Embryonic facial prominence (tissue), 1 donor: ENCODE measurements around the gene TMEM272.

Experiments used
- DNase-seq: peaks from one replicate; pipeline ENCODE4 v3.0.0-alpha.2; 2016; ENCODE audit errors: extremely low spot score

Gene TMEM272

GRCh38 chr13:51804295-51805172 is 40.4 kb downstream of the TMEM272 start:
- no peak for DNase-seq

GRCh38 chr13:51803422-51804294 is 41.3 kb downstream of the TMEM272 start, which contains the start of gene DHRS12:
TSS of gene DHRS12 (minus strand) at chr13:51804163. CDS start at chr13:51799659, 4,504 bp downstream.
- peak; percentile 81 for DNase-seq

GRCh38 chr13:51802631-51803418 is 42.2 kb downstream of the TMEM272 start:
- no peak for DNase-seq

GRCh38 chr13:51801631-51802099 is 43.3 kb downstream of the TMEM272 start:
- no peak for DNase-seq

GRCh38 chr13:51800486-51800885 is 44.5 kb downstream of the TMEM272 start:
- no peak for DNase-seq

- DNase-seq, result no peak
These were observed 45.7 kb downstream of the TMEM272 start for GRCh38 chr13:51799261-51799660.

- peak; percentile 67 for DNase-seq
These were observed 47.1 kb downstream of the TMEM272 start for GRCh38 chr13:51797664-51798488.

- no peak for DNase-seq
These were observed 48.4 kb downstream of the TMEM272 start for GRCh38 chr13:51796546-51796945.

GRCh38 chr13:51795419-51795818 is 49.6 kb downstream of the TMEM272 start:
- DNase-seq, result no peak

- no peak for DNase-seq
These were observed 50.0 kb downstream of the TMEM272 start for GRCh38 chr13:51794964-51795363.

GRCh38 chr13:51793570-51794271 is 51.3 kb downstream of the TMEM272 start:
- no peak for DNase-seq

- DNase-seq, result no peak
These were observed 58.3 kb downstream of the TMEM272 start for GRCh38 chr13:51786425-51787265.

GRCh38 chr13:51785712-51786424 is 59.1 kb downstream of the TMEM272 start:
- DNase-seq, result no peak

- no peak for DNase-seq
These were observed 60.9 kb downstream of the TMEM272 start for GRCh38 chr13:51784097-51784496.

GRCh38 chr13:51783428-51784094 is 61.4 kb downstream of the TMEM272 start:
- no peak for DNase-seq

GRCh38 chr13:51782026-51782710 is 62.8 kb downstream of the TMEM272 start:
- no peak for DNase-seq
